ENCODE data around the gene IL23R. TPM values are rescaled to one million over a fixed set of nuclear protein-coding genes. Genes with fewer than 3 reads are reported as not detected.
"Not testable (repeated sequence)": the region's sequence is repeated elsewhere in the genome, so short reads cannot be mapped to it uniquely, and the experiment has no call there.

Gene IL23R
- total RNA-seq, 4 donors from 2014 or later = not detected

DNA sequence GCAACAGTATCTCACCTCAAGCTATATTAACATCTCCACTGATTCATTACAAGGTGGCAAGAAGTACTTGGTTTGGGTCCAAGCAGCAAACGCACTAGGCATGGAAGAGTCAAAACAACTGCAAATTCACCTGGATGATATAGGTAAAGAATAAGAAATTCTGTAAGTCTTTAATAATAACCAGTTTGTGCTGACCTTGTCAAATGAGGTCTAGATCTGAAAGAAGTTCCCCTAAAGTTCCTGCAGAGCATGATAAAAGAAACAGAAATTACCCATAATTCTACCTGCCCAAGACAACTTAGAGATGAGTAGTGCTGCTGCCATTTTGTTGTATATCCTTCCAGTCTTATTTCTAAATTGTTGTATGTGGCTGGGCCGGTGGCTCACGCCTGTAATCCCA is 34.5 kb downstream of the IL23R start:
- Histone ChIP-seq H3K36me3 (no peaks in the 10 kb centered on the region), H3K4me1 (no peaks in the 10 kb centered on the region), H3K27ac (no peak overlapping the region), H3K9me3 (no peaks in the 10 kb centered on the region), H3K27me3 (no peaks in the 10 kb centered on the region), H3K4me3 (replicated peaks in 1 of 3) (no peak overlapping the region)
- WGBS, 2 donors = 90 to 91% methylated on average over 3 of the region's 3 CpGs
- DNase-seq = no peak
- intact Hi-C loops (cut with DNase I) = no loop called here
- TF ChIP-seq POLR2A (IDR thresholded peaks at IDR 0.05) (no peak), CTCF (IDR thresholded peaks at IDR 0.05) (no peak)

GRCh38 chr1:67201891-67202290 is 35.6 kb downstream of the IL23R start:
- H3K9me3 ChIP-seq = no peaks in the 10 kb centered on the region
- TF ChIP-seq POLR2A (IDR thresholded peaks at IDR 0.05) = no peak
- no peak for TF ChIP-seq CTCF (IDR thresholded peaks at IDR 0.05)
- H3K4me3 ChIP-seq (replicated peaks in 1 of 3) = no peak overlapping the region
- H3K4me1 ChIP-seq = no peaks in the 10 kb centered on the region
- intact Hi-C loops (cut with DNase I) = no loop called here
- no peaks in the 10 kb centered on the region for H3K27me3 ChIP-seq
- DNase-seq = no peak
- 69 to 90% methylated on average over 1 of the region's 1 CpG for WGBS, 2 donors
- H3K27ac ChIP-seq = no peak overlapping the region
- no peaks in the 10 kb centered on the region for H3K36me3 ChIP-seq

DNA sequence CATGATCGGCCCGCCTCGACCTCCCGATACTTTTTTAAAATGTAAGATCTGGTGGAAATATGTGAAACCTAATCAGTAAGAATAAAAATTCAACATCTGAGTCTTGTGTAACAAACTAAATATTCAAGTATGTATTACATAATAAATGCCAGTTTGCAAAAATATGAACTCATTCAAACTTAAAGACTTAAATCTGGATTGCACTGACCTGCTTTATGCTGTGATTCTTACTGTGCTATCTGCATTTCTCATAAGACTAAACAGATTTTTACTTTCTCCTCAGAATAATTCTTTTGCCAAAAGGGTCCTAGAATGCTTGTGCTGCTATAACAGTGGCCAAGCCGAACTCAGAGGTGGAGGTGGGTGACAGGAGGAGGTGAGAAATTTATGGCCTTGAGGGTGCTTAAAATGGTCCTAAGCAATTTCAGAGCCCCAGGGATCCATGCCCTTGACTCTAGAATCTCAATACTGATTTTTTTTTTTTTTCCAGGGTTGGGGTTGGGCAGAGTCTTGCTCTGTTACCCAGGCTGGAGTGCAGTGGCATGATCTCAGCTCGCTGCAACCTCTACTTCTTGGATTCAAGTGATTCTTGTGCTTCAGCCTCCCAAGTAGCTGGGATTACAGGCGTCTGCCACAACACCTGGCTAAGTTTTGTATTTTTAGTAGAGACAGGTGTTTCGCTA is 38.2 kb downstream of the IL23R start:
- WGBS, 2 donors = 68 to 79% methylated on average over 8 of the region's 8 CpGs
- no peaks in the 10 kb centered on the region for H3K4me1 ChIP-seq
- TF ChIP-seq CTCF (IDR thresholded peaks at IDR 0.05) (no peak), POLR2A (IDR thresholded peaks at IDR 0.05) (no peak)

DNA sequence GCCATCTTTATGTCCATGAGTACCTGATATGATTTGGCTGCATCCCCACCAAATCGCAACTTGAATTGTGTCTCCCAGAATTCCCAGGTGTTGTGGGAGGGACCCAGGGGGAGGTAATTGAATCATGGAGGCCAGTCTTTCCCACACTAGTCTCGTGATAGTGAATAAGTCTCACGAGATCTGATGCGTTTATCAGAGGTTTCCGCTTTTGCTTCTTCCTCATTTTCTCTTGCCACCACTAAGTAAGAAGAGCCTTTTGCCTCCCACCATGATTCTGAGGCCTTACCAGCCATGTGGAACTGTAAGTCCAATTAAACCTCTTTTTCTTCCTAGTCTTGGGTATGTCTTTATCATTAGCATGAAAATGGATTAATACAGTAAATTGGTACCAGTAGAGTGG is 41.1 kb downstream of the IL23R start:
- H3K9me3 ChIP-seq; H3K4me1 ChIP-seq; H3K27ac ChIP-seq; intact Hi-C loops (cut with DNase I); H3K36me3 ChIP-seq; H3K4me3 ChIP-seq (replicated peaks in 1 of 3); H3K27me3 ChIP-seq; DNase-seq: not testable (repeated sequence)
- WGBS, 2 donors = 93 to 95% methylated on average over 5 of the region's 5 CpGs

More for the DNA sequence above, 38.2 kb downstream of the IL23R start:
- no peak overlapping the region for H3K4me3 ChIP-seq (replicated peaks in 1 of 3)
- no peak overlapping the region for H3K27ac ChIP-seq
- H3K9me3 ChIP-seq = no peaks in the 10 kb centered on the region
- intact Hi-C loops (cut with DNase I) = no loop called here
- no peaks in the 10 kb centered on the region for H3K27me3 ChIP-seq
- no peak for DNase-seq
- no peaks in the 10 kb centered on the region for H3K36me3 ChIP-seq

DNA sequence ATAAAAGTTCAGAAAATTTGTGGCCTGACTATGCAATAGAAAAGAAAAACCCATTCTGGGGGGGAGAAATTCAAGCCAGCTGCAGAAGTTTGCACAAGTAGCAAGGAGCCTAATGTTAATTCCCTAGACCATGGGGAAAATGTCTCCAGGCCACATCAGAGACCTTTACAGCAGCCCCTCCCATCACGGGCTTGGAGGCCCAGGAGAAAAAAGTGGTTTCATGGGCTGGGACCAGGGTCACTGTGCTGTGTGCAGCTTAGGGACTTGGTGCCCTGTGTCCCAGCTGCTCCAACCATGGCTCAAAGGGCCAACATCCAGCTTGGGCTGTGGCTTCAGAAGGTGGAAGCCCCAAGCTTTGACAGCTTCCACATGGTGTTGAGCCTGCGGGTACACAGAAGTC is 42.0 kb downstream of the IL23R start:
- intact Hi-C loops (cut with DNase I) = no loop called here
- WGBS, 2 donors = 80 to 85% methylated on average over 1 to 2 of the region's 2 CpGs
- Histone ChIP-seq H3K27ac (no peak overlapping the region), H3K36me3 (no peaks in the 10 kb centered on the region), H3K9me3 (no peaks in the 10 kb centered on the region), H3K4me3 (replicated peaks in 1 of 3) (no peak overlapping the region), H3K4me1 (no peaks in the 10 kb centered on the region), H3K27me3 (no peaks in the 10 kb centered on the region)
- DNase-seq = no peak
- TF ChIP-seq POLR2A (IDR thresholded peaks at IDR 0.05) (no peak), CTCF (IDR thresholded peaks at IDR 0.05) (no peak)
